Lower leg skin (tissue), 4 donors: ENCODE results near the gene OSBPL7. TPM values are rescaled to one million over a fixed set of nuclear protein-coding genes. Genes with fewer than 3 reads are reported as not detected.
A peak's percentile ranks its signal among the peaks of the same experiment; 100 is the strongest.

ENCODE experiments used
- DNase-seq, 2 donors: peaks; one replicate each; pipeline ENCODE4 v3.0.0-alpha.2; 2019; ENCODE audit warnings: low spot score in 2 of 2
- H3K4me3 ChIP-seq: fragments of 200-600 bp; sonication (generic); 2 replicates; pipeline ENCODE4 v1.5.1; 2017; ENCODE audit warnings: mild to moderate bottlenecking, low read depth; ENCODE audit not compliant: poor library complexity, severe bottlenecking
- POLR2A ChIP-seq, 2 donors: fragments of 450-650 bp; IDR thresholded peaks; one replicate each; pipeline ENCODE4 v1.6.1; 2016 to 2017; ENCODE audit warnings: antibody characterized with exemption in 2 of 2, mild to moderate bottlenecking in 1 of 2, moderate library complexity in 1 of 2
- WGBS, 2 donors: methylation state at CpG; one replicate each; pipeline ENCODE4 v1.1.5; 2018; 5-methylcytosine and 5-hydroxymethylcytosine counted together
- intact Hi-C: fragments of 100-400 bp; cut with DNase I; formaldehyde crosslinking; loops from one replicate; pipeline ENCODE4 v1.15.0; 2023; ENCODE audit warnings: low total_unique reads
- total RNA-seq, 4 donors: library from RNA; depleted of rRNA; stranded (reverse); fragments of >200 nt; gene quantifications; one replicate each; pipeline ENCODE4 v1.1.0, GENCODE V29; 2016
- TF ChIP-seq, protein P1 (sequence below), 3 donors: fragments of 450-650 bp; IDR thresholded peaks; one replicate each; pipeline ENCODE4 v1.5.1; 2016; ENCODE audit warnings: antibody characterized with exemption in 3 of 3, mild to moderate bottlenecking in 3 of 3, moderate library complexity in 2 of 3

Gene OSBPL7
- total RNA-seq, 4 donors from 2014 or later, result 1.1 to 8.4 (median 1.8) TPM

- TF ChIP-seq, protein P1, sequence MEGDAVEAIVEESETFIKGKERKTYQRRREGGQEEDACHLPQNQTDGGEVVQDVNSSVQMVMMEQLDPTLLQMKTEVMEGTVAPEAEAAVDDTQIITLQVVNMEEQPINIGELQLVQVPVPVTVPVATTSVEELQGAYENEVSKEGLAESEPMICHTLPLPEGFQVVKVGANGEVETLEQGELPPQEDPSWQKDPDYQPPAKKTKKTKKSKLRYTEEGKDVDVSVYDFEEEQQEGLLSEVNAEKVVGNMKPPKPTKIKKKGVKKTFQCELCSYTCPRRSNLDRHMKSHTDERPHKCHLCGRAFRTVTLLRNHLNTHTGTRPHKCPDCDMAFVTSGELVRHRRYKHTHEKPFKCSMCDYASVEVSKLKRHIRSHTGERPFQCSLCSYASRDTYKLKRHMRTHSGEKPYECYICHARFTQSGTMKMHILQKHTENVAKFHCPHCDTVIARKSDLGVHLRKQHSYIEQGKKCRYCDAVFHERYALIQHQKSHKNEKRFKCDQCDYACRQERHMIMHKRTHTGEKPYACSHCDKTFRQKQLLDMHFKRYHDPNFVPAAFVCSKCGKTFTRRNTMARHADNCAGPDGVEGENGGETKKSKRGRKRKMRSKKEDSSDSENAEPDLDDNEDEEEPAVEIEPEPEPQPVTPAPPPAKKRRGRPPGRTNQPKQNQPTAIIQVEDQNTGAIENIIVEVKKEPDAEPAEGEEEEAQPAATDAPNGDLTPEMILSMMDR (IDR thresholded peaks at IDR 0.05), result no peak
- TF ChIP-seq POLR2A (IDR thresholded peaks at IDR 0.05), result no peak
- 94 to 96% methylated on average over 20 of the region's 20 CpGs for WGBS, 2 donors
- intact Hi-C loops, result no loop called here
- DNase-seq, result peak in 1 of 2 donors; percentile 74
- no peak overlapping the region for H3K4me3 ChIP-seq
These were observed 13.4 kb downstream of the OSBPL7 start for GRCh38 chr17:47808036-47808829.

GRCh38 chr17:47807421-47807820 is 14.2 kb downstream of the OSBPL7 start:
- 78 to 85% methylated on average over 11 of the region's 11 CpGs for WGBS, 2 donors
- peak in 1 of 2 donors; percentile 67 for DNase-seq
- no peak overlapping the region for H3K4me3 ChIP-seq
- TF ChIP-seq, protein P1 (IDR thresholded peaks at IDR 0.05), result no peak
- no peak for TF ChIP-seq POLR2A (IDR thresholded peaks at IDR 0.05)
- intact Hi-C loops, result no loop called here

DNA sequence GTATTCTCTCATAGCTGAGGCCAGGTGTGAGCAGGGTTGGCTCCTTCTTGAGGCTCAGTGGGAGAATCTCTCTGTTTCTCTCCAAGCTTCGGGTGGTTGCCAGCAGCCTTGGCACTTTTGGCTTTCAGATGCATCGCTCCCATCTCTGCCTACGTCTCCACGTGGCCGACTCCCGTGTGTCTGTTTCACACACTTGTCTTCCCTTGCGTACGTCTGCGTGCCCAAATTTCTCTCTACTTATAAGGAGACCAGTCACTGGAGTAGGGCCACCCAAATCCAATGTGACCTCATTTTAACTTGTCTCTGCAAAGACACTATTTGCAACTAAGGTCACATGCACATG is 14.7 kb downstream of the OSBPL7 start:
- intact Hi-C loops, result no loop called here
- peak in 1 of 2 donors; percentile 58 for DNase-seq
- H3K4me3 ChIP-seq, result no peak overlapping the region
- TF ChIP-seq, protein P1 (IDR thresholded peaks at IDR 0.05), result no peak
- no peak for TF ChIP-seq POLR2A (IDR thresholded peaks at IDR 0.05)
- WGBS, 2 donors, result 76 to 86% methylated on average over 9 of the region's 9 CpGs

DNA sequence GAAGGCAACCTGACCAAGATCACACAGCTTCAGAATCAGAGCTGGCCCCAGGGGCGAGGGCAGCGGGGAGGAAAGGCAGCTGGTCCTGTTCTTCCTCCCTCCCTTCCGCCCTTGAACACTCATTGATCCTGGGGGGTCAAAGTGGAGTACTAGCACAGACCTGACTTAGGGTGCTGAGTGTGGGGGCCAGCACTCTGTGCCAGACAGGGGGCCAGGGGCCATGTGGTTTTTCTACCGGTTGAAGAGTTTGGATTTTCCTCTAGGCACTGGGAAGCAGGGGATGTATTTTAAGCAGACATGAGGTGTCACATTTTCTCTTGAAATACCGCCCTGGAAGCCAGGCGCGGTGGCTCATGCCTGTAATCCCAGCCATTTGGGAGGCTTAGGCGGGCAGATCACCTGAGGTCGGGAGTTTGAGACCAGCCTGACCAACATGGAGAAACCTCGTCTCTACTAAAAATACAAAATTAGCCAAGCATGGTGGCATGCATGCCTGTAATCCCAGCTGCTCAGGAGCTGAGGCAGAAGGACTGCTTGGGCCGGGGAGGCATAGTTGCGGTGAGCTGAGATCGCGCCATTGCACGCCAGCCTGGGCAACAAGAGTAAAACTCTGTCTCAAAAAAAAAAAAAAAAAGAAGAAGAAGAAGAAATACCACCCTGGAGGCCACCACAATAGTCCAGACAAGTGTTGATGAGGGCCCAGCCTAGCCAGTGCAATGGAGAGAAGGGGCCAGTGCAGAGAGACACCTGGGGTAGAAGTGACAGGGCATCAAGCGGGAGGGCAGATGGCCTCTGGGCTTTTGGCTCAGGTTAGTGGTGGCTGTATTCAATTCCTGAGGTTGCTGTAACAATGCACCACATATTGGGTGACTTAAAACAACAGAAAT is 15.3 kb downstream of the OSBPL7 start:
- DNase-seq, result peak in 1 of 2 donors; percentile 56
- TF ChIP-seq POLR2A (IDR thresholded peaks at IDR 0.05), result no peak
- TF ChIP-seq, protein P1 (IDR thresholded peaks at IDR 0.05), result no peak
- WGBS, 2 donors, result 81 to 91% methylated on average over 16 of the region's 16 CpGs
- intact Hi-C loops, result no loop called here
- no peak overlapping the region for H3K4me3 ChIP-seq

GRCh38 chr17:47804461-47804860 is 17.1 kb downstream of the OSBPL7 start:
- DNase-seq, result peak in 1 of 2 donors; percentile 40
- WGBS, 2 donors, result 64 to 70% methylated on average over 3 of the region's 3 CpGs
- intact Hi-C loops, result no loop called here
- TF ChIP-seq, protein P1 (IDR thresholded peaks at IDR 0.05), result no peak
- no peak for TF ChIP-seq POLR2A (IDR thresholded peaks at IDR 0.05)
- H3K4me3 ChIP-seq, result no peak overlapping the region
